Right lobe of liver (tissue), 6 donors: ENCODE results near the gene TANGO2. TPM values are rescaled to one million over a fixed set of nuclear protein-coding genes. Genes with fewer than 3 reads are reported as not detected.

ENCODE experiments used
- ATAC-seq, 4 donors: fragments of 200-7000 bp; cut with Tn5 transposase; one replicate each; pipeline ENCODE4 v1.9.1; 2020; ENCODE audit warnings: mild to moderate bottlenecking in 4 of 4, moderate library complexity in 4 of 4
- DNase-seq, 3 donors: peaks; one replicate each; pipeline ENCODE4 v3.0.0-alpha.2; 2020
- H3K27ac ChIP-seq, 3 donors: fragments of 200-600 bp; one replicate each; pipeline ENCODE4 v1.8.0; 2022
- H3K27me3 ChIP-seq, 2 donors: fragments of 200-600 bp; one replicate each; pipeline ENCODE4 v1.8.0; 2022
- H3K36me3 ChIP-seq, 4 donors: fragments of 200-600 bp; sonication (generic) in 1 of 4; one replicate each; pipeline versions ENCODE4 v1.5.1 to v1.8.0; 2017 to 2022; ENCODE audit warnings: control low read depth in 1 of 4
- H3K4me1 ChIP-seq, 4 donors: fragments of 200-600 bp; sonication (generic) in 1 of 4; one replicate each; pipeline versions ENCODE4 v1.5.1 to v1.8.0; 2017 to 2022; ENCODE audit warnings: control low read depth in 1 of 4
- H3K4me3 ChIP-seq, 3 donors: fragments of 200-600 bp; one replicate each; pipeline ENCODE4 v1.8.0; 2022
- H3K9me3 ChIP-seq, 4 donors: fragments of 200-600 bp; sonication (generic) in 1 of 4; one replicate each; pipeline versions ENCODE4 v1.5.1 to v1.8.0; 2017 to 2022; ENCODE audit warnings: control low read depth in 1 of 4
- CTCF ChIP-seq, 4 donors: fragments of 200-600 bp in 3 of 4; fragments of 450-650 bp in 1 of 4; IDR thresholded peaks; one replicate each; pipeline versions ENCODE4 v1.5.1 to v1.8.0; 2016 to 2022; ENCODE audit warnings: antibody characterized with exemption in 4 of 4, mild to moderate bottlenecking in 2 of 4
- POLR2A ChIP-seq: fragments of 450-650 bp; IDR thresholded peaks from one replicate; pipeline ENCODE4 v1.6.1; 2017; ENCODE audit warnings: antibody characterized with exemption, mild to moderate bottlenecking
- WGBS: methylation state at CpG from one replicate; pipeline ENCODE4 v1.1.6; 2018; ENCODE audit warnings: low coverage, low lambda C conversion rate; ENCODE audit not compliant: insufficient coverage; ENCODE audit errors: missing lambda C conversion rate; 5-methylcytosine and 5-hydroxymethylcytosine counted together
- intact Hi-C, 2 donors: fragments of 100-400 bp; cut with DNase I; formaldehyde crosslinking; loops; one replicate each; pipeline versions ENCODE4 v1.11.2 to v1.14.1; 2022
- total RNA-seq, 6 experiments: library from RNA; depleted of rRNA in 2 of 6; stranded (reverse); fragments of >200 nt in 2 of 6; fragmentation: NEBNext Ultra II Directional in 3 of 6; extraction: Animal tissue kit (Norgen Biotek cat#: 25700) in 3 of 6; gene quantifications; one replicate each; pipeline versions ENCODE4 v1.1.0 to v1.2.4, GENCODE V29; 2016 to 2023
- donor health status: DM: no; HTN: yes; CAD: no.
- donor health status: DM: no; HTN: no; CAD: no.
- donor health status: DM: no; HTN: no; CAD: no.
- donor health status: DM: no; HTN: yes; CAD: no.
- donor health status: DM: no; HTN: yes; CAD: no.

TANGO2 gene
- total RNA-seq, 6 experiments from 2014 or later: 11.0 to 27.0 (median 15.5) TPM

- ATAC-seq: peak; percentile 89 to 94 (median 92)
- intact Hi-C loops: no loop called here
- no peaks in the 10 kb centered on the region for H3K9me3 ChIP-seq
- TF ChIP-seq CTCF (IDR thresholded peaks at IDR 0.05): no peak
- TF ChIP-seq POLR2A: peak; percentile 78
- no peaks in the 10 kb centered on the region for H3K36me3 ChIP-seq
- H3K27ac ChIP-seq: peak within 1 kb of the TSS; percentile 72 to 83 (median 76)
- DNase-seq: peak; percentile 96 to 97 (median 97)
- WGBS: 0% methylated on average over 3 of the region's 100 CpGs
- H3K27me3 ChIP-seq: no peaks in the 10 kb centered on the region
- peak within 1 kb of the TSS; percentile 89 to 96 (median 93) for H3K4me3 ChIP-seq
- H3K4me1 ChIP-seq: peaks cover 0 to 39% (median 22%) of the 10 kb centered on the region in 4 donors
Observed at GRCh38 chr22:20079745-20080444, 59.0 kb downstream of the TANGO2 start, which contains the start of gene DGCR8. Gene DGCR8, plus strand, starts transcription at chr22:20080241. Its CDS starts 5,723 bp downstream, at chr22:20085964.

GRCh38 chr22:20080445-20080775 is 59.5 kb downstream of the TANGO2 start:
- 2% methylated on average over 7 of the region's 34 CpGs for WGBS
- H3K36me3 ChIP-seq: no peaks in the 10 kb centered on the region
- peak overlapping the region; percentile 57 to 83 (median 76) for H3K27ac ChIP-seq
- H3K4me3 ChIP-seq: peak overlapping the region; percentile 89 to 96 (median 93)
- H3K27me3 ChIP-seq: no peaks in the 10 kb centered on the region
- peaks cover 0 to 44% (median 26%) of the 10 kb centered on the region in 4 donors for H3K4me1 ChIP-seq
- TF ChIP-seq CTCF (IDR thresholded peaks at IDR 0.05) (no peak), POLR2A (no peak)
- DNase-seq (peak; percentile 72 to 76 (median 74)), ATAC-seq (peak; percentile 25 to 47 (median 42))
- intact Hi-C loops: no loop called here
- H3K9me3 ChIP-seq: no peaks in the 10 kb centered on the region

- DNase-seq (peak in 1 of 3 donors; percentile 46), ATAC-seq (peak in 2 of 4 donors; percentile 1 to 7)
- intact Hi-C loops: no loop called here
- H3K36me3 ChIP-seq: peaks cover 0 to 6% (median 2%) of the 10 kb centered on the region in 4 donors
- no peaks in the 10 kb centered on the region for H3K27me3 ChIP-seq
- peak overlapping the region; percentile 89 to 96 (median 93) for H3K4me3 ChIP-seq
- peaks cover 0 to 46% (median 28%) of the 10 kb centered on the region in 4 donors for H3K4me1 ChIP-seq
- 5% methylated on average over 16 of the region's 27 CpGs for WGBS
- H3K27ac ChIP-seq: peak overlapping the region; percentile 57 to 83 (median 76)
- TF ChIP-seq CTCF (IDR thresholded peaks at IDR 0.05) (no peak), POLR2A (no peak)
- H3K9me3 ChIP-seq: no peaks in the 10 kb centered on the region
Observed at GRCh38 chr22:20080776-20081654, 60.1 kb downstream of the TANGO2 start.

GRCh38 chr22:20083157-20083890 is 62.4 kb downstream of the TANGO2 start:
- Histone ChIP-seq H3K4me1 (peaks cover 0 to 46% (median 28%) of the 10 kb centered on the region in 4 donors), H3K9me3 (no peaks in the 10 kb centered on the region), H3K27me3 (no peaks in the 10 kb centered on the region), H3K4me3 (no peak overlapping the region), H3K36me3 (peaks cover 0 to 29% (median 16%) of the 10 kb centered on the region in 4 donors), H3K27ac (peak overlapping the region in 2 of 3 donors; percentile 31 to 74)
- WGBS: 90% methylated on average over 8 of the region's 10 CpGs
- no peak for DNase-seq
- intact Hi-C loops: no loop called here
- no peak for ATAC-seq
- TF ChIP-seq POLR2A: no peak
- TF ChIP-seq CTCF (IDR thresholded peaks at IDR 0.05): no peak
